HG03439 (cell line): Measurements from ENCODE around the gene MAPK8IP3.

Source experiments
- ATAC-seq: cut with Tn5 transposase; IDR thresholded peaks from one replicate; pipeline ENCODE4 v1.9.1; 2021; ENCODE audit warnings: mild to moderate bottlenecking, moderate library complexity; ENCODE audit not compliant: unreplicated experiment

The MAPK8IP3 gene

GRCh38 chr16:1740234-1740633 lies 34.2 kb downstream of the MAPK8IP3 start:
- no peak for ATAC-seq

GRCh38 chr16:1740781-1741490 lies 34.9 kb downstream of the MAPK8IP3 start:
- ATAC-seq: no peak

GRCh38 chr16:1741553-1742165 lies 35.7 kb downstream of the MAPK8IP3 start:
- no peak for ATAC-seq

- no peak for ATAC-seq
Observed at GRCh38 chr16:1743376-1744337, 37.7 kb downstream of the MAPK8IP3 start.

GRCh38 chr16:1744338-1744840 lies 38.4 kb downstream of the MAPK8IP3 start:
- no peak for ATAC-seq

GRCh38 chr16:1745181-1745899 lies 39.3 kb downstream of the MAPK8IP3 start:
- no peak for ATAC-seq

- ATAC-seq: no peak
Observed at GRCh38 chr16:1745900-1746692, 40.1 kb downstream of the MAPK8IP3 start.

- ATAC-seq: no peak
Observed at GRCh38 chr16:1746693-1747195, 40.7 kb downstream of the MAPK8IP3 start.

GRCh38 chr16:1747934-1748333 lies 41.9 kb downstream of the MAPK8IP3 start:
- no peak for ATAC-seq

GRCh38 chr16:1749152-1750117 lies 43.4 kb downstream of the MAPK8IP3 start:
- no peak for ATAC-seq

- ATAC-seq: no peak
Observed at GRCh38 chr16:1751946-1752345, 46.0 kb downstream of the MAPK8IP3 start.

- ATAC-seq: no peak
Observed at GRCh38 chr16:1752853-1753252, 46.9 kb downstream of the MAPK8IP3 start.

GRCh38 chr16:1754204-1754603 lies 48.2 kb downstream of the MAPK8IP3 start:
- ATAC-seq: no peak

GRCh38 chr16:1757714-1758461 lies 51.9 kb downstream of the MAPK8IP3 start:
- no peak for ATAC-seq

- ATAC-seq: no peak
Observed at GRCh38 chr16:1758923-1759322, 52.9 kb downstream of the MAPK8IP3 start.

GRCh38 chr16:1759511-1759910 lies 53.5 kb downstream of the MAPK8IP3 start:
- ATAC-seq: no peak

GRCh38 chr16:1760911-1761310 lies 54.9 kb downstream of the MAPK8IP3 start:
- no peak for ATAC-seq

- ATAC-seq: no peak
Observed at GRCh38 chr16:1761751-1762150, 55.8 kb downstream of the MAPK8IP3 start.
